AG10803 (cell line): ENCODE results near the gene KRTAP10-12.

Experiments
- DNase-seq: peaks from one replicate; pipeline ENCODE4 v3.0.0; 2010; ENCODE audit warnings: low read depth
- H3K4me3 ChIP-seq: 2 replicates; pipeline ENCODE4 v1.5.1; 2011; ENCODE audit warnings: mild to moderate bottlenecking, low read length, control low read depth
- TF ChIP-seq, protein P1 (sequence below): conservative IDR thresholded peaks from 2 replicates; pipeline ENCODE4 v1.5.1; 2011; ENCODE audit warnings: mild to moderate bottlenecking, low read length, control low read depth, inconsistent platforms

KRTAP10-12 gene

DNA sequence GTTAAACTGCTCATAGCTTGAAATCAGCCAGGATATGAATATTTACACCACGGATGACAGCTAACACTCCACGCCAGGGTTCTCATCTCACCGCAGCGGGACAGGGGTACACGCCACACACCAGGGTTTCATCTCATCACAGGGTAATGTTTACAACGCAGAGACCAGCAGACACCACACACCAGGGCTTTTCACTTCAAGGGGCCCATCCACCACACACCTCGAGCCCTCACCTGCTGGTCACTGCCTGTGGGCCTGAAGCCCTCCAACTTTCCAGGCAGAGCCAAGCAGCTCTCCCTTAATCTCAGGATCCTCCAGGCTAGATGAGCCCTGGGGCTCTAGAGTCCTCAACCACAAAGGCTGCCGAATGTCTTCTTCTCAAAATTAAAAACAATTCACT is 1.3 kb upstream of the KRTAP10-12 start:
- TF ChIP-seq, protein P1, sequence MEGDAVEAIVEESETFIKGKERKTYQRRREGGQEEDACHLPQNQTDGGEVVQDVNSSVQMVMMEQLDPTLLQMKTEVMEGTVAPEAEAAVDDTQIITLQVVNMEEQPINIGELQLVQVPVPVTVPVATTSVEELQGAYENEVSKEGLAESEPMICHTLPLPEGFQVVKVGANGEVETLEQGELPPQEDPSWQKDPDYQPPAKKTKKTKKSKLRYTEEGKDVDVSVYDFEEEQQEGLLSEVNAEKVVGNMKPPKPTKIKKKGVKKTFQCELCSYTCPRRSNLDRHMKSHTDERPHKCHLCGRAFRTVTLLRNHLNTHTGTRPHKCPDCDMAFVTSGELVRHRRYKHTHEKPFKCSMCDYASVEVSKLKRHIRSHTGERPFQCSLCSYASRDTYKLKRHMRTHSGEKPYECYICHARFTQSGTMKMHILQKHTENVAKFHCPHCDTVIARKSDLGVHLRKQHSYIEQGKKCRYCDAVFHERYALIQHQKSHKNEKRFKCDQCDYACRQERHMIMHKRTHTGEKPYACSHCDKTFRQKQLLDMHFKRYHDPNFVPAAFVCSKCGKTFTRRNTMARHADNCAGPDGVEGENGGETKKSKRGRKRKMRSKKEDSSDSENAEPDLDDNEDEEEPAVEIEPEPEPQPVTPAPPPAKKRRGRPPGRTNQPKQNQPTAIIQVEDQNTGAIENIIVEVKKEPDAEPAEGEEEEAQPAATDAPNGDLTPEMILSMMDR, result no peak
- no peak for DNase-seq
- no peak overlapping the region for H3K4me3 ChIP-seq

GRCh38 chr21:44696572-44696971 is 400 bp upstream of the KRTAP10-12 start:
- H3K4me3 ChIP-seq, result no peak overlapping the region
- no peak for DNase-seq
- TF ChIP-seq, protein P1, result no peak

GRCh38 chr21:44697811-44698734 is 1.1 kb downstream of the KRTAP10-12 start:
- H3K4me3 ChIP-seq, result no peak overlapping the region
- TF ChIP-seq, protein P1, result no peak
- DNase-seq, result no peak

DNA sequence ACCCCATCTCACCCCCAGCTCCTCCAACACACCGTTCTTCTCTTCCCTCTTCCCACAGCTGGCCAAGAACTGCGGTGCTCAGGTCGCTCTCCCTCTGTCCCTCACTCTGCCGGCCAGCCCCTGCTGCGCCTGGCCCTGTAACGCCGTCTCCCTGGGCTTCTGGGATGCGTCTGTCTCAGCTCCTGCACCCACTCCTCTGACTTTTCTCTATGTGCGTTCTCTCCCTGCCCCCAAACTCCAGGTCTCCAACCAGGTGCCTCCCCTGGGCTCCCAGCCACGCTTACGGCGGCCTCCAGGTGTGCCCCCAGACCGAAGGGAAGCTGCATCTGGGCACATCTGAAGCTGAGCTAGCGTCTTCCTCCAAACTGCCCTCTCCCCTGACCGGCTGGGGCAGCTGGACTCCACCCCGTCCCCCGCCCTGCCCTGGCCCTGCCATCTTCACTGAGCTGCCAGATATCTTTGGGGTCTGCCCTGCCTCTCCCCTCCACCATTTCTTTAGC is 2.6 kb downstream of the KRTAP10-12 start:
- no peak for DNase-seq
- H3K4me3 ChIP-seq, result no peak overlapping the region
- TF ChIP-seq, protein P1, result no peak

DNA sequence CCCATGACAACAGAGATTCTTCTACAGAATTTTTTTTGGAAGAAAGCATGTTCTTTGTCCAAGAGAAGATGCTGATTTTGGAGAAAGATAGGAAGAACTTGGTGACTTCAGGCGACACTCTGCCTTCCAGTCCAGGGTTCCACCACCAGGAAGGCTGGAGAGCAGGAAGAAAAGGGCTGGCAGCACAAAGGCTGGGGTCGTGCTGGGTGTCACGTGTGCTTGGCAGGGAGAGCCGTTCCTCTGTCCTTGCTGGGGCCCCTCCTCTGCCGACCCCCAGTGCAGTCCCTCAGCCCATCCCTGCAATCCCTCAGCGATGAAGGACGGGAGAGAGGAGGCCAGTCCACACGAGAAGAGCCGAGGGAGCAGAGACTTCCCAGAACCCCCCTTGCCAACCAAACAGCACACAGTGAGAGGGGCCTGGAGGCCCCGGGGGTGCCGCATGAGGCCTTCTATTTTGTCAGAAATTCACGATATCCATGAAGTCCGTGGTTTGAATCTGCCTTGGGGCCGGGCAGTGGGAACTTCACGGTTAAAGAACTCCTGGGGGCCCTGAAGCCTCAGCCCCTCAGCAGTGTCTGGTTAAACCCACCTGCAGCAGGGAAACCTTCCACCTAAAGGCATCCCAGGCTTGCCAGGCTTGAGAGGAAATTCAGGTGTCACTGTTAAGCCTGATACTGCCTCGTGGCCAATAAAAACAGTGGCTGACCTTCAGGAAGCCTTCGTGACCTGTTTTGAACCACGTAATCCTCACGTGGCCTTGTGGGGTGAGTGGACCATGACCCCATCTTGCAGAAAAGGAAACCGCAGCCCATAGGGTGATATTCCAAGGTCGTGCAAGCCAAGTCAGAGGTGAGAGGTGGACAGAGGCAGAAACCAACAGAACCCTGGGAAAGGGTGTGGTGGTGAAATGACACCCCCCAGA is 3.4 kb downstream of the KRTAP10-12 start:
- DNase-seq, result no peak
- H3K4me3 ChIP-seq, result no peak overlapping the region
- TF ChIP-seq, protein P1, result no peak

- DNase-seq, result no peak
- no peak overlapping the region for H3K4me3 ChIP-seq
- TF ChIP-seq, protein P1, result no peak
These were observed 4.0 kb downstream of the KRTAP10-12 start for GRCh38 chr21:44701023-44701400.
